Activated naive CD4-positive, alpha-beta T cell treated with anti-CD3 and anti-CD28 coated beads, Interleukin-2, amount 50 U/mL, for 24 hours (primary cell): ENCODE measurements around the gene KCNH1.
"Not testable (repeated sequence)": the region's sequence is repeated elsewhere in the genome, so short reads cannot be mapped to it uniquely, and the experiment has no call there.

Source experiments
- H3K27ac Mint-ChIP-seq: one replicate; pipeline ENCODE4 v1.8.0; 2021; ENCODE audit warnings: mild to moderate bottlenecking, mixed read lengths
- H3K27me3 Mint-ChIP-seq: one replicate; pipeline ENCODE4 v1.8.0; 2021; ENCODE audit warnings: mixed read lengths
- H3K36me3 Mint-ChIP-seq: one replicate; pipeline ENCODE4 v1.8.0; 2021; ENCODE audit warnings: mixed read lengths
- H3K4me1 Mint-ChIP-seq: one replicate; pipeline ENCODE4 v1.8.0; 2021; ENCODE audit warnings: mixed read lengths
- H3K4me3 Mint-ChIP-seq: one replicate; pipeline ENCODE4 v1.8.0; 2021; ENCODE audit warnings: mild to moderate bottlenecking, mixed read lengths
- H3K9me3 Mint-ChIP-seq: one replicate; pipeline ENCODE4 v1.8.0; 2021; ENCODE audit warnings: mixed read lengths

The KCNH1 gene

DNA sequence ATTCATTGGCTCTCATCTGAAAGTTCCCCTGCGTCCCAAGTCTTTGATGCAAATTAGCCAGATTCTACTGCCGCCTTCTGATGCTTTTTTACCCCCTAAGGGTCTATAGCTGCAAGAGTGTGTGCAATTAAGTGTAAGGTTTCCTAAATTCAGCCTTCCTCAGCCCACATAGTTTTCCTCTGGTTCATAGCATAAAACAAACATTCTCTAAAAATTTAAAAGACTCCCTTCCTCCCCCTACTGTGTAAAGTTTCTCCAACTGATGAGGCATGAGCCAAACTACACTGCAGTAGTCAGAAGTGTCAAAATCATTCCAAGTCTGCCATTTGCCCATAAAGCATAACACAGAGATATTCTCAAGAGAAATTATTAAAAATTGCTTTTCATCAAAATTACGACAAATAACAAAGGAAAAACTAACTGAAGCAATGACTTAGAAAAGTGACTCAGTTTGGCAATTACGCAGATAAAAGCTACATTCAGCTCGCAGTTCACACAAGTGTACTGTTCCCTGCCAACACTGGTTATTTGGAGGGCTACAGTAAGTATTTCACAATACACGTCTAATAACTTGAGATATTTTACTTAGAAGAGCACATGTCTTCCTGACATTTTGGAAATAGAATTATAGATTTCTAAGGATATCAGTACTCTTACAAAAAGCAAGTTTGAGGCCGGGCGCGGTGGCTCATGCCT, 15.4 kb downstream of the KCNH1 start:
- peaks cover 21% of the 10 kb centered on the region for H3K27me3 Mint-ChIP-seq
- no peaks in the 10 kb centered on the region for H3K4me1 Mint-ChIP-seq
- H3K4me3 Mint-ChIP-seq, result no peak overlapping the region
- H3K9me3 Mint-ChIP-seq, result no peaks in the 10 kb centered on the region
- H3K36me3 Mint-ChIP-seq, result no peaks in the 10 kb centered on the region
- no peak overlapping the region for H3K27ac Mint-ChIP-seq

- peaks cover 16% of the 10 kb centered on the region for H3K27me3 Mint-ChIP-seq
- no peak overlapping the region for H3K27ac Mint-ChIP-seq
- no peaks in the 10 kb centered on the region for H3K4me1 Mint-ChIP-seq
- H3K9me3 Mint-ChIP-seq, result no peaks in the 10 kb centered on the region
- H3K4me3 Mint-ChIP-seq, result no peak overlapping the region
- H3K36me3 Mint-ChIP-seq, result no peaks in the 10 kb centered on the region
These were observed 19.5 kb downstream of the KCNH1 start for GRCh38 chr1:211114446-211114845.

- peaks cover 17% of the 10 kb centered on the region for H3K27me3 Mint-ChIP-seq
- H3K36me3 Mint-ChIP-seq, result no peaks in the 10 kb centered on the region
- H3K4me1 Mint-ChIP-seq, result no peaks in the 10 kb centered on the region
- H3K9me3 Mint-ChIP-seq, result no peaks in the 10 kb centered on the region
- no peak overlapping the region for H3K4me3 Mint-ChIP-seq
- no peak overlapping the region for H3K27ac Mint-ChIP-seq
These were observed 20.4 kb downstream of the KCNH1 start for GRCh38 chr1:211113566-211113965.

DNA sequence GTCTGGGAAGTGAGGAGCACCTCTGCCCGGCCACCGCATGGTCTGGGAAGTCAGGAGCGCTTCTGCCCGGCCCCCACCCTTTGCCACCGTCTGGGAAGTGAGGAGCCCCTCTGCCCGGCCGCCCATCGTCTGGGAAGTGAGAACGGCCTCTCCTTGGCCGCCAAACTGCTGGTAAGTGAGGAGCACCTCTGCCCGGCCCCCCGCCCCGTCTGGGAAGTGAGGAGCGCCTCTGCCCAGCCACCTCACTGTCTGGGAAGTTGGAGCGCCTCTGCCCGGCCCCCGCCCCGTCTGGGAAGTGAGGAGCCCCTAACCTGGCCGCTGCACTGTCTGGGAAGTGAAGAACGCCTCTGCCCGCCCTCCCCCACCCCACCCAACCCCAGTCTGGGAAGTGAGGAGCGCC, 22.6 kb downstream of the KCNH1 start:
- H3K27me3 Mint-ChIP-seq, result peaks cover 11% of the 10 kb centered on the region
- H3K4me3 Mint-ChIP-seq, result no peak overlapping the region
- no peak overlapping the region for H3K27ac Mint-ChIP-seq
- H3K9me3 Mint-ChIP-seq, result no peaks in the 10 kb centered on the region
- no peaks in the 10 kb centered on the region for H3K36me3 Mint-ChIP-seq
- H3K4me1 Mint-ChIP-seq, result no peaks in the 10 kb centered on the region

GRCh38 chr1:211101481-211101880, 32.5 kb downstream of the KCNH1 start:
- no peak overlapping the region for H3K4me3 Mint-ChIP-seq
- H3K27me3 Mint-ChIP-seq, result peaks cover 2% of the 10 kb centered on the region
- no peak overlapping the region for H3K27ac Mint-ChIP-seq
- H3K36me3 Mint-ChIP-seq, result no peaks in the 10 kb centered on the region
- no peaks in the 10 kb centered on the region for H3K9me3 Mint-ChIP-seq
- H3K4me1 Mint-ChIP-seq, result no peaks in the 10 kb centered on the region

- Mint-ChIP-seq H3K4me1 (no peaks in the 10 kb centered on the region), H3K4me3 (no peak overlapping the region), H3K27ac (no peak overlapping the region), H3K36me3 (no peaks in the 10 kb centered on the region), H3K9me3 (no peaks in the 10 kb centered on the region), H3K27me3 (peaks cover 4% of the 10 kb centered on the region)
These were observed 34.6 kb downstream of the KCNH1 start for GRCh38 chr1:211099393-211099792.

GRCh38 chr1:211095381-211095780, 38.6 kb downstream of the KCNH1 start:
- Mint-ChIP-seq H3K4me3 (no peak overlapping the region), H3K27me3 (peaks cover 4% of the 10 kb centered on the region), H3K27ac (no peak overlapping the region), H3K9me3 (no peaks in the 10 kb centered on the region), H3K4me1 (no peaks in the 10 kb centered on the region), H3K36me3 (no peaks in the 10 kb centered on the region)

DNA sequence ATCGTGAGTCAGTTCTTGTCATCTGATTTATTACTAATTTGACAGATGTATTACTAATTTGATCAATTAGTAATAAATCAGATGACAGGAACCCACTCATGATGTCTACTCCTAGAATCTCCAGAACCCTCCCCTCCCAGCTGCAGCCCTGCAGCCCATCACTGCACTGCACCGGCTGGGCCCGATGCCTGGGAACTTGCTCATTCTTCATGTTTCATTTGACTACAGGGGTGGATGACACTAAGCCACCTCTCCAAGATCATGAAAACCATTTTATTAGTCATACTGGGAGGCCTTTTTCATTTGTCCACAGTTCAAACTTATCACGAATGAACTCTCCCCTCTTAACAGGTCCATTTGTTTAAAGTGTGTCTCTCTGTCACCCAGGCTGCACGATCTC, 41.0 kb downstream of the KCNH1 start:
- H3K27ac Mint-ChIP-seq, result no peak overlapping the region
- H3K4me3 Mint-ChIP-seq, result no peak overlapping the region
- H3K27me3 Mint-ChIP-seq, result peaks cover 4% of the 10 kb centered on the region
- no peaks in the 10 kb centered on the region for H3K36me3 Mint-ChIP-seq
- no peaks in the 10 kb centered on the region for H3K4me1 Mint-ChIP-seq
- H3K9me3 Mint-ChIP-seq, result no peaks in the 10 kb centered on the region

DNA sequence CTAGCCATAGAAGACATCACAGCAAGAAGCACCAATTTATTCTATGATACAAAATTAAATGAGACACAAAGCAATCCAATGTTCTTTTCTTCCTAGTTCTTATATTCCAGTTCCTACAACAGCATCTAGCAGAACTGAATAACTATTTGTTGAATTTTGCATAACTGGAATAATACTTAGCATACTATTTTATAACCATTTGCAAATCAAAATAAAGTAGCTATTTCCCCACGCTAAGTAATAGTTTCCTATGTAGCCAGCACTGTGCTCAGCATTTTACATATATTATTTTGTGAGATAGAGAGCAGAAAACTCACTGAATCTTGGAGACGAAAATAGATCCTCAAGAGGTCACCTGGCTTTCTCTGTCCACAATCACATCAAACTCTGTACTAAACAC, 42.1 kb downstream of the KCNH1 start:
- H3K4me1 Mint-ChIP-seq, result no peaks in the 10 kb centered on the region
- H3K9me3 Mint-ChIP-seq, result no peaks in the 10 kb centered on the region
- no peaks in the 10 kb centered on the region for H3K36me3 Mint-ChIP-seq
- peaks cover 4% of the 10 kb centered on the region for H3K27me3 Mint-ChIP-seq
- no peak overlapping the region for H3K4me3 Mint-ChIP-seq
- no peak overlapping the region for H3K27ac Mint-ChIP-seq

GRCh38 chr1:211089536-211089935, 44.4 kb downstream of the KCNH1 start:
- Mint-ChIP-seq H3K27me3 (peaks cover 2% of the 10 kb centered on the region), H3K27ac (no peak overlapping the region), H3K9me3 (no peaks in the 10 kb centered on the region), H3K4me1 (no peaks in the 10 kb centered on the region), H3K4me3 (no peak overlapping the region), H3K36me3 (no peaks in the 10 kb centered on the region)

- Mint-ChIP-seq H3K4me3 (no peak overlapping the region), H3K4me1 (no peaks in the 10 kb centered on the region), H3K27ac (no peak overlapping the region), H3K9me3 (no peaks in the 10 kb centered on the region), H3K27me3 (no peaks in the 10 kb centered on the region), H3K36me3 (no peaks in the 10 kb centered on the region)
These were observed 45.8 kb downstream of the KCNH1 start for GRCh38 chr1:211088156-211088555.

DNA sequence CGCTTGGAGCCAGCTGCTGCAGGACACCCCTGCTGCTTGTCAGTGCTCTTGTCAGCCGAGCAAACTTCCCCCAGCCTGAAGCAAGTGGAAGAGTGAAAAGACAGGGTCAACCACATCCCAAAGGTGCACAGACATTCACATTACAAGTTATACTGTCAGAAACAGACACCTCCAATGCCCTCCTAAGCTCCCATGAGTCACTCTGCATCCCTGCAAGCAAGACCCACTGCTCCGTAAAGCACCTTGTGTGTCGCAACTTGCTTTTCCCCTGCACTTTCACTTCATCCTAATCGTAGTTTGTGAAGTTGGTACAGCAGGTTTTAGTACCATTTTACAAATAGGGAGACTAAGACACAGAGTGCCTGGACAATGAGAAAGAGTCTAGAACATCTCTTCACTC, 51.1 kb downstream of the KCNH1 start:
- Mint-ChIP-seq H3K4me1 (no peaks in the 10 kb centered on the region), H3K27ac (no peak overlapping the region), H3K27me3 (peaks cover 3% of the 10 kb centered on the region), H3K9me3 (no peaks in the 10 kb centered on the region), H3K36me3 (no peaks in the 10 kb centered on the region), H3K4me3 (no peak overlapping the region)

DNA sequence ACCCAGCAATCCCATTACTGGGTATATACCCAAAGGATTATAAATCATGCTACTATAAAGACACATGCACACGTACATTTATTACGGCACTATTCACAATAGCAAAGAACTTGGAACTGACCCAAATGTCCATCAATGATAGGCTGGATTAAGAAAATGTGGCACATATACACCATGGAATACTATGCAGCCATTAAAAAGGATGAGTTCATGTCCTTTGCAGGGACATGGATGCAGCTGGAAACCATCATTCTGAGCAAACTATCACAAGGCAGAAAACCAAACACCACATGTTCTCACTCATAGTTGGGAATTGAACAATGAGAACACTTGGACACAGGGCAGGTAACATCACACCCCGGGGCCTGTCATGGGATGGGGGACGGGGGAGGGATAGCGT, 52.5 kb downstream of the KCNH1 start:
- H3K36me3 Mint-ChIP-seq, H3K9me3 Mint-ChIP-seq, H3K4me3 Mint-ChIP-seq: not testable (repeated sequence)

DNA sequence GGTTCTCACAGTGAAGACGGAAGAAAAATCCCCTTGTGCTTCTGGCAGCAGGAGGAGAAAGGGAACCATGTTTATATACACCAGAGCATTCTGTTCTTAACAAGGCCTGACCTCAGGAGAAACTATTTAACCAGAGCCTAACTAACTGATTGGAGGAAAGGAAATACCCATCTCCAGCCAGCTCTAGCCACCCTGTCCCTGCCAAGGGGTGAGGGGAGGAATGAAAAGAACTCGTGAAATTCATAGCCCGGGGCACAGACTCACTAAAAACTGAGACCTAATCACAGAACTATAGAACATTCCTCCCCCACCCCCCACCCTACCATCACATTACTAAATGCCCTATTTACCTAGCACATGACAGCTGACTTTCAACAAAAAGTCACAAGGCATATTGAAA, 65.0 kb downstream of the KCNH1 start:
- Mint-ChIP-seq H3K27me3 (peaks cover 7% of the 10 kb centered on the region), H3K4me3 (no peak overlapping the region), H3K4me1 (no peaks in the 10 kb centered on the region), H3K36me3 (no peaks in the 10 kb centered on the region), H3K27ac (no peak overlapping the region), H3K9me3 (no peaks in the 10 kb centered on the region)

More for the DNA sequence above, 52.5 kb downstream of the KCNH1 start:
- H3K4me1 Mint-ChIP-seq, H3K27ac Mint-ChIP-seq, H3K27me3 Mint-ChIP-seq: not testable (repeated sequence)

- Mint-ChIP-seq H3K27me3 (peaks cover 14% of the 10 kb centered on the region), H3K27ac (no peak overlapping the region), H3K36me3 (no peaks in the 10 kb centered on the region), H3K9me3 (peaks cover 10% of the 10 kb centered on the region), H3K4me3 (no peak overlapping the region), H3K4me1 (no peaks in the 10 kb centered on the region)
These were observed 67.1 kb downstream of the KCNH1 start for GRCh38 chr1:211066781-211067384.

- H3K9me3 Mint-ChIP-seq, H3K27ac Mint-ChIP-seq, H3K4me3 Mint-ChIP-seq, H3K36me3 Mint-ChIP-seq, H3K4me1 Mint-ChIP-seq: not testable (repeated sequence)
- H3K27me3 Mint-ChIP-seq, result peaks cover 14% of the 10 kb centered on the region
These were observed 92.1 kb downstream of the KCNH1 start for GRCh38 chr1:211041838-211042237.

GRCh38 chr1:211037095-211037494, 96.9 kb downstream of the KCNH1 start:
- Mint-ChIP-seq H3K4me3 (no peak overlapping the region), H3K36me3 (no peaks in the 10 kb centered on the region), H3K4me1 (no peaks in the 10 kb centered on the region), H3K27ac (no peak overlapping the region), H3K9me3 (no peaks in the 10 kb centered on the region), H3K27me3 (peaks cover under 1% of the 10 kb centered on the region)
